ENCODE measurements around the gene PLIN5. TPM values are rescaled to one million over a fixed set of nuclear protein-coding genes. Genes with fewer than 3 reads are reported as not detected.

PLIN5 gene
- total and polyA plus RNA-seq, 8 donors: 30.6 to 533 (median 50.7) TPM

- H3K27ac ChIP-seq: no peak overlapping the region
- no peak for FAIRE-seq
- ATAC-seq: no peak
Measured at GRCh38 chr19:4505570-4506448, 29.2 kb downstream of the PLIN5 start.

GRCh38 chr19:4504891-4505569 lies 30.0 kb downstream of the PLIN5 start:
- FAIRE-seq: no peak
- no peak overlapping the region for H3K4me3 ChIP-seq
- H3K36me3 ChIP-seq: peaks cover 0 to 4% (median 0%) of the 10 kb centered on the region in 3 donors
- intact Hi-C loops (cut with DNase I): no loop called here
- no peaks in the 10 kb centered on the region for H3K4me1 ChIP-seq
- H3K27me3 ChIP-seq: no peaks in the 10 kb centered on the region
- TF ChIP-seq CTCF (IDR thresholded peaks at IDR 0.05): no peak
- WGBS, 2 donors: 80% methylated on average over 15 of the region's 15 CpGs
- DNase-seq: peak in 1 of 6 donors; percentile 51
- H3K27ac ChIP-seq: no peak overlapping the region
- no peaks in the 10 kb centered on the region for H3K9me3 ChIP-seq
- ATAC-seq: peak in 1 of 4 donors; percentile 2

More at GRCh38 chr19:4505570-4506448, 29.2 kb downstream of the PLIN5 start:
- Histone ChIP-seq H3K36me3 (peaks cover 0 to 4% (median 0%) of the 10 kb centered on the region in 3 donors), H3K27me3 (no peaks in the 10 kb centered on the region), H3K9me3 (no peaks in the 10 kb centered on the region), H3K4me1 (no peaks in the 10 kb centered on the region), H3K4me3 (no peak overlapping the region)
- intact Hi-C loops (cut with DNase I): no loop called here
- peak in 1 of 6 donors; percentile 48 for DNase-seq
- no peak for TF ChIP-seq CTCF (IDR thresholded peaks at IDR 0.05)
- WGBS, 2 donors: 94 to 97% methylated on average over 34 of the region's 34 CpGs

- no peaks in the 10 kb centered on the region for H3K27me3 ChIP-seq
- DNase-seq: peak in 1 of 6 donors; percentile 54
- H3K9me3 ChIP-seq: no peaks in the 10 kb centered on the region
- TF ChIP-seq CTCF (IDR thresholded peaks at IDR 0.05): no peak
- H3K27ac ChIP-seq: no peak overlapping the region
- intact Hi-C loops (cut with DNase I): no loop called here
- no peaks in the 10 kb centered on the region for H3K4me1 ChIP-seq
- H3K36me3 ChIP-seq: peaks cover 0 to 4% (median 0%) of the 10 kb centered on the region in 3 donors
- 91 to 97% methylated on average over 21 to 23 of the region's 23 CpGs for WGBS, 2 donors
- FAIRE-seq: no peak
- no peak for ATAC-seq
- H3K4me3 ChIP-seq: no peak overlapping the region
Measured at GRCh38 chr19:4504297-4504701, 30.7 kb downstream of the PLIN5 start.

GRCh38 chr19:4503825-4504170 lies 31.2 kb downstream of the PLIN5 start:
- DNase-seq: no peak
- H3K4me3 ChIP-seq: no peak overlapping the region
- 93% methylated on average over 10 of the region's 10 CpGs for WGBS, 2 donors
- TF ChIP-seq CTCF (IDR thresholded peaks at IDR 0.05): no peak
- FAIRE-seq: no peak
- no peaks in the 10 kb centered on the region for H3K9me3 ChIP-seq
- no peak overlapping the region for H3K27ac ChIP-seq
- intact Hi-C loops (cut with DNase I): no loop called here
- H3K36me3 ChIP-seq: peaks cover 0 to 4% (median 0%) of the 10 kb centered on the region in 3 donors
- no peaks in the 10 kb centered on the region for H3K27me3 ChIP-seq
- ATAC-seq: no peak
- no peaks in the 10 kb centered on the region for H3K4me1 ChIP-seq
